ENCODE results near the gene NBR1.
"Not testable (repeated sequence)": the region's sequence is repeated elsewhere in the genome, so short reads cannot be mapped to it uniquely, and the experiment has no call there.

GRCh38 chr17:43246456-43246855 is 75.4 kb downstream of the NBR1 start:
- not testable (repeated sequence) for TF ChIP-seq CTCF (IDR thresholded peaks at IDR 0.05; ENCODE audit: low read length); EZH2 (optimal IDR thresholded peaks at IDR 0.05; ENCODE audit: low read depth, low read length); EZH2phosphoT487 (IDR thresholded peaks at IDR 0.05; ENCODE audit: low read length)

Data from MM.1S (cell line).